CD8-positive, alpha-beta memory T cell (primary cell): ENCODE results near the gene CTAG1A. TPM values are rescaled to one million over a fixed set of nuclear protein-coding genes. Genes with fewer than 3 reads are reported as not detected.
A peak's percentile ranks its signal among the peaks of the same experiment; 100 is the strongest.
"Not testable (repeated sequence)": the region's sequence is repeated elsewhere in the genome, so short reads cannot be mapped to it uniquely, and the experiment has no call there.

Experiments
- CTCF ChIA-PET: fragments of 350-600 bp; sonication (Branson Sonifier 250); formaldehyde crosslinking; loops from one replicate; lab custom pipeline; 2021; ENCODE audit warnings: antibody characterized with exemption; lab: Charles Lee
- POLR2A ChIA-PET: fragments of 350-600 bp; sonication (Branson Sonifier 250); formaldehyde crosslinking; loops from one replicate; lab custom pipeline; 2021; ENCODE audit warnings: antibody characterized with exemption; lab: Charles Lee
- DNase-seq, 5 donors: peaks; one replicate each; pipeline versions ENCODE4 v3.0.0 to v3.0.0-alpha.2; 2020 to 2022; ENCODE audit warnings: mixed read lengths in 1 of 5
- H3K27ac ChIP-seq: one replicate; pipeline ENCODE4 v1.7.0; 2013; ENCODE audit warnings: low read depth, mild to moderate bottlenecking, low read length, moderate library complexity
- H3K27me3 ChIP-seq: 2 replicates; pipeline ENCODE4 v1.7.0; 2013; ENCODE audit warnings: low read length, mild to moderate bottlenecking; ENCODE audit not compliant: insufficient read depth, poor library complexity, severe bottlenecking
- H3K36me3 ChIP-seq: 2 replicates; pipeline ENCODE4 v1.7.0; 2013; ENCODE audit warnings: mild to moderate bottlenecking, low read length, moderate library complexity; ENCODE audit not compliant: insufficient read depth
- H3K4me1 ChIP-seq: 2 replicates; pipeline ENCODE4 v1.7.0; 2013; ENCODE audit warnings: mild to moderate bottlenecking, low read length, moderate library complexity; ENCODE audit not compliant: insufficient read depth
- H3K4me3 ChIP-seq: 2 replicates; pipeline ENCODE4 v1.7.0; 2013; ENCODE audit warnings: mild to moderate bottlenecking, low read length
- H3K9me3 ChIP-seq: 2 replicates; pipeline ENCODE4 v1.7.0; 2013; ENCODE audit warnings: mild to moderate bottlenecking, low read length
- H3K27ac Mint-ChIP-seq, 8 donors: one replicate each; pipeline ENCODE4 v1.8.0; 2020 to 2021; ENCODE audit warnings: mixed read lengths in 8 of 8, mild to moderate bottlenecking in 6 of 8, inconsistent platforms in 3 of 8, moderate library complexity in 3 of 8
- H3K27me3 Mint-ChIP-seq, 2 donors: one replicate each; pipeline ENCODE4 v1.8.0; 2020 to 2021; ENCODE audit warnings: mixed read lengths in 2 of 2, mild to moderate bottlenecking in 1 of 2, moderate library complexity in 1 of 2
- H3K36me3 Mint-ChIP-seq, 3 donors: one replicate each; pipeline ENCODE4 v1.8.0; 2020 to 2021; ENCODE audit warnings: mixed read lengths in 3 of 3, inconsistent platforms in 1 of 3, mild to moderate bottlenecking in 1 of 3
- H3K4me1 Mint-ChIP-seq, 3 donors: one replicate each; pipeline ENCODE4 v1.8.0; 2020 to 2021; ENCODE audit warnings: mixed read lengths in 3 of 3, inconsistent platforms in 1 of 3, mild to moderate bottlenecking in 1 of 3
- H3K4me3 Mint-ChIP-seq, 7 donors: one replicate each; pipeline ENCODE4 v1.8.0; 2020 to 2021; ENCODE audit warnings: mixed read lengths in 7 of 7, mild to moderate bottlenecking in 6 of 7, moderate library complexity in 4 of 7, inconsistent platforms in 2 of 7
- H3K9me3 Mint-ChIP-seq, 5 donors: one replicate each; pipeline ENCODE4 v1.8.0; 2020 to 2022; ENCODE audit warnings: mixed read lengths in 5 of 5, mild to moderate bottlenecking in 3 of 5, moderate library complexity in 2 of 5, inconsistent platforms in 1 of 5
- polyA plus RNA-seq: library from polyadenylated mRNA; unstranded; fragments of 300-500 nt; fragmentation: Illumina TruSeq; gene quantifications from one replicate; pipeline ENCODE4 v1.2.3, GENCODE V29; 2021
- total RNA-seq, 2 experiments: library from RNA; stranded (reverse); gene quantifications; one replicate each; pipeline ENCODE4 v1.2.3, GENCODE V29; 2021

Gene CTAG1A
- total and polyA plus RNA-seq, 3 experiments from 2014 or later = not detected

DNA sequence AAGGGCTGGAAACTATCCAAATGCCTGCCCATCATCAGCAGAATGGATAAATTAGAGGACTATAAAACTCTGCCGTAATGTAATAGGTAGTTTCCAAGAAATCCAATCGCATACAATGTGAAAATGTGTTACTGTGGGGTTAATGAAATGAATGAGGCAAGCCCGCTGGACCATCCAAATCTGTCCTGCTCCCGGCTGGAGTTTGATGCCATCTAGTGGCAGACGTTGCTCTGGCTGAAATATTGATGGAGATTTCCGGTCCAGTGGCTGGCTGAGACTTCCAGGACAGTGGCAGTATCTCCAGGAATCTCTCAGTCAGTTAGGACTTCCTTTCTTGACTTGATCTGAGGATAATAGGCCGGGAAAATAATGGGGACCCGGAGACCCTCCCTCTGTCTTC lies 1.9 kb upstream of the CTAG1A start:
- H3K4me3 Mint-ChIP-seq, H3K4me3 ChIP-seq, H3K4me1 ChIP-seq, H3K27me3 Mint-ChIP-seq, H3K9me3 ChIP-seq, H3K27ac Mint-ChIP-seq, H3K27me3 ChIP-seq, H3K4me1 Mint-ChIP-seq, H3K27ac ChIP-seq, DNase-seq, CTCF ChIA-PET, H3K9me3 Mint-ChIP-seq, POLR2A ChIA-PET, H3K36me3 Mint-ChIP-seq, H3K36me3 ChIP-seq: not testable (repeated sequence)

DNA sequence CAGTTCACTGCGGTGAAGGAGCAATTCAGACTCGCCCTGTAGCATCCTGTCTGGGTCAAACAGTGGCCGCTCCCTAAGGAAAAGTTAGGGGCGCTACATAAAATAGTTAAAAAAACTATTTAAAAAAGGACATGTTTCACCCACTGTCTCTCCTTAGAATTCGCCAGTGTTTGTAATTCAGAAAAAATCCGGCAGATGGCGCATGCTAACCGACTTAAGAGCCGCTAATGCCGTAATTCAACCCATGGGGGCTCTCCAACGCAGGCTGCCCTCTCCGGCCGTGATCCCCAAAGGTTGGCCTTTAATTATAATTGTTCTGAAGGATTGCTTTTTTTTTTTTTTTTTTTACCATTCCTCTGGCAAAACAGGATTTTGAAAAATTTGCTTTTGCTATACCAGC lies 5.5 kb downstream of the CTAG1A start:
- H3K9me3 ChIP-seq, H3K9me3 Mint-ChIP-seq, H3K27me3 ChIP-seq, H3K27me3 Mint-ChIP-seq, POLR2A ChIA-PET, H3K27ac ChIP-seq, DNase-seq, H3K4me3 ChIP-seq, H3K36me3 Mint-ChIP-seq, CTCF ChIA-PET, H3K4me1 Mint-ChIP-seq, H3K36me3 ChIP-seq, H3K4me1 ChIP-seq, H3K4me3 Mint-ChIP-seq, H3K27ac Mint-ChIP-seq: not testable (repeated sequence)

DNA sequence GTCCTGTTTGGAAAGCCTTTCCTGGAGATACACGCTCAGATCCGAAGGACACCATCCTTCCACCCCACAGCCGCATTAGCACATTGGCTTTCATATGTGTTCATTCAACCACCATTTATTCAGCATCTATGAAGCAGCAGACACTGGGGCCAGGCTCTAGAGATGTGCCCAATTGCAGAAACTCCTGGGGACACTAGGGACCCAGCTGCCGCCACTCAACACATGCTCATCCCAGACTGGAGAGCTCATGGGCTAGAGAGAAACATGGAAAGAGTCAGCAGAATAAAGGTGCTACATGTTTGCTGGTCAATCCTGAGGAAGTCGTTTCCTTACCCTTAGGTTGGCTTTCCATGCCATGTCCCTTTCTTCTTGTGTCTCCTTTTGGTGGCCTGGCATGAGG lies 7.6 kb downstream of the CTAG1A start:
- H3K27ac Mint-ChIP-seq = peak overlapping the region in 1 of 8 donors; percentile 64
- no peaks in the 10 kb centered on the region for H3K9me3 ChIP-seq
- no peak for DNase-seq
- H3K4me3 ChIP-seq = no peak overlapping the region
- H3K36me3 Mint-ChIP-seq = no peaks in the 10 kb centered on the region
- CTCF ChIA-PET = no interaction called here
- H3K27me3 Mint-ChIP-seq = peaks cover 0 to 9% of the 10 kb centered on the region in 2 donors
- POLR2A ChIA-PET = no interaction called here
- no peaks in the 10 kb centered on the region for H3K36me3 ChIP-seq
- H3K27ac ChIP-seq = no peak overlapping the region
- H3K4me1 Mint-ChIP-seq = peaks cover 8 to 10% (median 9%) of the 10 kb centered on the region in 3 donors
- H3K27me3 ChIP-seq = no peaks in the 10 kb centered on the region
- peaks cover 0 to 10% (median 3%) of the 10 kb centered on the region in 5 donors for H3K9me3 Mint-ChIP-seq
- H3K4me1 ChIP-seq = no peaks in the 10 kb centered on the region
- no peak overlapping the region for H3K4me3 Mint-ChIP-seq

DNA sequence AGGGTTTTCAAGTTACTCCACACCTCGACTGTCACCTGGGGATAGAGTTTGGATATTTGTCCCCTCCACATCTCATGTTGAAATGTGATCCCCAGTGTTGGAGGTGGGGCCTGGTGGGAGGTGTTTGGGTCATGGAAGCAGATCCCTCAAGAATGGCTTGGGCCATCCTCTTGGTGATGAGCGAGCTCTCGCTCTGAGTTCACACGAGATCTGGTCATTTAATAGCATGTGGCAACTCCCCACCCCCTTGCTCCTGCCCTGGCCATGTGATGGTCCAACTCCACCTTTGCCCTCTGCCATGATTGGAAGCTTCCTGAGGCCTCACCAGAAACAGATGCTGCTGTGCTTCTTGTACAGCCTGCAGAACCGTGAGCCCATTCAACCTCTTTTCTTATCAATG lies 8.3 kb downstream of the CTAG1A start:
- Histone ChIP-seq H3K9me3 (no peaks in the 10 kb centered on the region), H3K4me3 (no peak overlapping the region), H3K27ac (no peak overlapping the region), H3K4me1 (no peaks in the 10 kb centered on the region), H3K27me3 (no peaks in the 10 kb centered on the region), H3K36me3 (no peaks in the 10 kb centered on the region)
- CTCF ChIA-PET = no interaction called here
- no peaks in the 10 kb centered on the region for H3K36me3 Mint-ChIP-seq
- no peak overlapping the region for H3K27ac Mint-ChIP-seq
- no peak overlapping the region for H3K4me3 Mint-ChIP-seq
- POLR2A ChIA-PET = no interaction called here
- peaks cover 8 to 10% (median 9%) of the 10 kb centered on the region in 3 donors for H3K4me1 Mint-ChIP-seq
- H3K27me3 Mint-ChIP-seq = peaks cover 0 to 9% of the 10 kb centered on the region in 2 donors
- DNase-seq = no peak
- peaks cover 0 to 10% (median 3%) of the 10 kb centered on the region in 5 donors for H3K9me3 Mint-ChIP-seq

DNA sequence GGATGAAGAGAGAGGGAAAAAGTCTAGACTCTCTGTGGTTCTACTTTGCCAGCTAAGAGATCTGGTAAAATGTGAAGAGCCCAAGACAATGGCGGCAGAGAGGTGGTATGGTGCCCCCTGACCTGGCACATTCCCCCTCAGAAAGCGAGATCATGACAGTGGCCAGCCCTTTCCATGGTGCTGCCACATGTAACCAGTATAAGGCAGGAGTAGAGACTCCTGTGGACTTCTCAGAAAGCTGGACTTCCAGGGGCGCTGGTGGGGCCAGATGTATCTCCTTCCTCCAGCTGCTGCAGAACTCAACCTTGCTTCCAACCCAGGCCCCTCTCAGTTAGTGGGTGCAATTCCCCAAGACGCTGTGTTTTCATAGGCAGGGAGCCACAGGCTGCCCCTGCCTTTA lies 9.6 kb downstream of the CTAG1A start:
- Histone ChIP-seq H3K9me3 (no peaks in the 10 kb centered on the region), H3K4me1 (no peaks in the 10 kb centered on the region), H3K27me3 (no peaks in the 10 kb centered on the region), H3K4me3 (no peak overlapping the region), H3K36me3 (no peaks in the 10 kb centered on the region), H3K27ac (no peak overlapping the region)
- H3K9me3 Mint-ChIP-seq = peaks cover 0 to 10% (median 3%) of the 10 kb centered on the region in 5 donors
- H3K4me3 Mint-ChIP-seq = no peak overlapping the region
- ChIA-PET POLR2A (no interaction called here), CTCF (no interaction called here)
- H3K27me3 Mint-ChIP-seq = peaks cover 0 to 9% of the 10 kb centered on the region in 2 donors
- H3K27ac Mint-ChIP-seq = peak overlapping the region in 1 of 8 donors; percentile 75
- no peak for DNase-seq
- no peaks in the 10 kb centered on the region for H3K36me3 Mint-ChIP-seq
- peaks cover 8 to 10% (median 9%) of the 10 kb centered on the region in 3 donors for H3K4me1 Mint-ChIP-seq

DNA sequence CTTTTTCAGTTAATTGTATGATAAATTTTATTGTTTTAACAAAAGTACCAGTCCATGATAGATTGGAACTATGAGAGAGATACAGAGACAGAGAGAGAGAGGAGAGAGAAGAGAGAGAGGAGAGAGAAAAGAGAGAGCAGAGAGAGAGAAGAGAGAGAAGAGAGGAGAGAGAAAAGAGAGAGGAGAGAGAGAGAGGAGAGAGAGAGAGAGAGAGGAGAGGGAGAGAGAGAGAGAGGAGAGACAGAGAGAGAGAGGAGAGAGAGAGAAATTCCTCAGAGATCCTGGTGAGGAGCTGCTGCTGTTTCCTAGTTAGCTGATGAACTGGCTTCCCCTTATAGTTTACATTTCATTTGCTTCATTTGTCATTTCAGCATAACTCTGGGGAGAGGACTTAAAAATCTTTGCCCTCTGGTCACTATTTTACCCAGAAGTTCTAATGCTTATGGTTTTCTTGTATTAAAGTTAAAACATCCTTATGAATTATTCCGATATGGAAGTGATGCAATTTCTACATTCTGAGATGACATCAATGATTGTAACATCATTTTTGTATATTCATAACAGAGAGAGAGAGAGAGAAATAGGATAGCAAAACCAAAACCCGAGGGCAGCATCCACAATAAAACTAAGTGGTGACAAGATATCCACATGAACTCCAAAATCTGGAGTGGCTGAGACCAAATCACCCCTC lies 10.8 kb downstream of the CTAG1A start:
- Histone ChIP-seq H3K4me3 (no peak overlapping the region), H3K36me3 (no peaks in the 10 kb centered on the region), H3K27ac (no peak overlapping the region), H3K4me1 (no peaks in the 10 kb centered on the region), H3K27me3 (no peaks in the 10 kb centered on the region), H3K9me3 (no peaks in the 10 kb centered on the region)
- peaks cover 8 to 13% (median 10%) of the 10 kb centered on the region in 3 donors for H3K4me1 Mint-ChIP-seq
- DNase-seq = no peak
- no peaks in the 10 kb centered on the region for H3K36me3 Mint-ChIP-seq
- H3K4me3 Mint-ChIP-seq = no peak overlapping the region
- POLR2A ChIA-PET = no interaction called here
- H3K27ac Mint-ChIP-seq = no peak overlapping the region
- CTCF ChIA-PET = no interaction called here
- H3K9me3 Mint-ChIP-seq = peaks cover 0 to 10% (median 3%) of the 10 kb centered on the region in 5 donors
- peaks cover 0 to 9% of the 10 kb centered on the region in 2 donors for H3K27me3 Mint-ChIP-seq

DNA sequence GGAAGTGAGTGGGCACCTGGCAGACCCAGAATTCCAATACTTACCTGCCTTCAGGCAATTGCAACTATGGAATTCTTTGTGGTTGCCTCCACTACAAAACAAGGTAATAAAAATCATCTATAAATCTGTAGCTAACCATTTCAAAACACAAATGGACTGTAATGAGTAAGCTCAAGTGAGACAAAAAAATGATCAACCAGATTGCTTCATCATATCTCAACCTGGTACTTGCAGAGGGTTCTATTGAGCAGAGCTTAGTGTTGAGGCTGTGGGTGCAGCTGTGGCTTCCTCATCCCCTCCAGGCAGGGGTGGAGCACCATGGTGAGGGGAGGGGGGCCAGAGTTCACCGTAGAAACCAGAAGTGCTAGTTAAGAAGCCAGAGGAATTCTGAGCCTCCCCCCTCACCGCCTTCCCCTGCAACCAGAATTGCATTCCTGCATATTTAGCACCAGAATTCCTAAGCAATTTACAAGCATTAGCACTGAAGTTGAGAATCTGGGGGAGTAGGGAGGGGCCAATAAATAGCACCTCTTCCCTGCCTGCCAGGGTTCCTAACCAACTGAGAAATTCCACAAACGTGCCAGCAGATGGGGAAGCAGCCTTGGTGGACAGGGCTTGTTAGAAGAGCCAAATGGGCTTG lies 11.5 kb downstream of the CTAG1A start:
- Histone ChIP-seq H3K4me3 (no peak overlapping the region), H3K4me1 (no peaks in the 10 kb centered on the region), H3K9me3 (no peaks in the 10 kb centered on the region), H3K27ac (no peak overlapping the region), H3K36me3 (no peaks in the 10 kb centered on the region), H3K27me3 (no peaks in the 10 kb centered on the region)
- ChIA-PET CTCF (no interaction called here), POLR2A (no interaction called here)
- Mint-ChIP-seq H3K4me1 (peaks cover 8 to 13% (median 10%) of the 10 kb centered on the region in 3 donors), H3K9me3 (peaks cover 0 to 8% (median 3%) of the 10 kb centered on the region in 5 donors), H3K27ac (no peak overlapping the region), H3K36me3 (no peaks in the 10 kb centered on the region), H3K4me3 (no peak overlapping the region), H3K27me3 (peaks cover 0 to 9% of the 10 kb centered on the region in 2 donors)
- DNase-seq = no peak

DNA sequence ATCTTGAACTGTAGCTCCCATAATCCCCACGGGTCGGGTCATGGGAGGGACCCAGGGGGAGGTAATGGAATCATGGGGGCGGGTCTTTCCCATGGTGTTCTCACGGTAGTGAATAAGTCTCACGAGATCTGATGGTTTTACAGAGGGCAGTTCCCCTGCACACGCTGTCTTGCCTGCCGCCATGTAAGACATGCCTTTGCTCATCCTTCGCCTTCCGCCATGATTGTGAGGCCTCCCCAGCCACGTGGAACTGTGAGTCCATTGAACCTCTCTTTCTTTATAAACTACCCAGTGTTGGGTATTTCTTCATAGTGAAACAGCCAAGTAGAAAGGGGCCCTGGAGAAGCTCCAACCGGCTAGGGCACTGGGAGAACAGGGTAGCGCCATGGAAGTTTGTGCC lies 12.3 kb downstream of the CTAG1A start:
- ChIA-PET POLR2A (no interaction called here), CTCF (no interaction called here)
- Mint-ChIP-seq H3K9me3 (peaks cover 0 to 6% (median under 1%) of the 10 kb centered on the region in 5 donors), H3K4me1 (peaks cover 8 to 13% (median 10%) of the 10 kb centered on the region in 3 donors), H3K27me3 (peaks cover 0 to 9% of the 10 kb centered on the region in 2 donors), H3K36me3 (no peaks in the 10 kb centered on the region), H3K27ac (no peak overlapping the region), H3K4me3 (no peak overlapping the region)
- Histone ChIP-seq H3K36me3 (no peaks in the 10 kb centered on the region), H3K27ac (no peak overlapping the region), H3K9me3 (no peaks in the 10 kb centered on the region), H3K4me1 (no peaks in the 10 kb centered on the region), H3K27me3 (no peaks in the 10 kb centered on the region), H3K4me3 (no peak overlapping the region)
- no peak for DNase-seq
